ENCODE data around the gene PAK5.

The PAK5 gene

GRCh38 chr20:9838378-9839295 is at the start of gene PAK5:
TSS of gene PAK5 (minus strand) at chr20:9839076. CDS start at chr20:9644328, 194,748 bp downstream.
- no peak for TF ChIP-seq CTCF (IDR thresholded peaks at IDR 0.05; ENCODE audit: extremely low read depth, missing control alignments)

GRCh38 chr20:9887706-9888105 is 48.8 kb upstream of the PAK5 start:
- no peak for TF ChIP-seq CTCF (IDR thresholded peaks at IDR 0.05; ENCODE audit: extremely low read depth, missing control alignments)

More at GRCh38 chr20:9838378-9839295, at the start of gene PAK5:
- DNase-seq (ENCODE audit: low spot score) = no peak

GRCh38 chr20:9886227-9886626 is 47.4 kb upstream of the PAK5 start:
- TF ChIP-seq CTCF (IDR thresholded peaks at IDR 0.05; ENCODE audit: extremely low read depth, missing control alignments) = no peak
- DNase-seq (ENCODE audit: low spot score) = no peak

More at GRCh38 chr20:9887706-9888105, 48.8 kb upstream of the PAK5 start:
- no peak for DNase-seq (ENCODE audit: low spot score)

- DNase-seq (ENCODE audit: low spot score) = no peak
- TF ChIP-seq CTCF (IDR thresholded peaks at IDR 0.05; ENCODE audit: extremely low read depth, missing control alignments) = no peak
Measured at GRCh38 chr20:9884666-9885065, 45.8 kb upstream of the PAK5 start.

GRCh38 chr20:9884061-9884460 is 45.2 kb upstream of the PAK5 start:
- no peak for DNase-seq (ENCODE audit: low spot score)
- no peak for TF ChIP-seq CTCF (IDR thresholded peaks at IDR 0.05; ENCODE audit: extremely low read depth, missing control alignments)

- no peak for DNase-seq (ENCODE audit: low spot score)
- TF ChIP-seq CTCF (IDR thresholded peaks at IDR 0.05; ENCODE audit: extremely low read depth, missing control alignments) = no peak
Measured at GRCh38 chr20:9877932-9878495, 39.1 kb upstream of the PAK5 start.
